ENCODE data around the gene ATP2C2. TPM values are rescaled to one million over a fixed set of nuclear protein-coding genes. Genes with fewer than 3 reads are reported as not detected.

Gene ATP2C2
- total RNA-seq, 1 experiment from 2014 or later = 4.3 TPM

- peak overlapping the region; percentile 33; the same call in 1 of the 2 replicates for H3K27ac Mint-ChIP-seq
- H3K4me1 Mint-ChIP-seq = peaks cover 15% of the 10 kb centered on the region
- CTCF ChIA-PET = interaction anchor here (0.9 to 1.7 kb wide), 2 partner anchors 119 to 317 kb away, joined by 3 read pairs; partner anchors contain the start of gene TAF1C
- peak overlapping the region; percentile 79 for H3K4me3 Mint-ChIP-seq
- POLR2A ChIA-PET = no interaction called here
- H3K9me3 Mint-ChIP-seq = no peaks in the 10 kb centered on the region
- ATAC-seq = peak; percentile 1; the same call in 1 of the 2 replicates
- TF ChIP-seq ELF4 (CRISPR knock-in tag; IDR thresholded peaks at IDR 0.05; ENCODE audit: low read depth) (no peak), ZNF232 (CRISPR knock-in tag; IDR thresholded peaks at IDR 0.05) (no peak), ZNF281 (CRISPR knock-in tag; IDR thresholded peaks at IDR 0.05) (no peak), FOXP4 (CRISPR knock-in tag; IDR thresholded peaks at IDR 0.05) (no peak), ZNF512 (CRISPR knock-in tag; IDR thresholded peaks at IDR 0.05; ENCODE audit: borderline replicate concordance) (no peak), ZNF671 (CRISPR knock-in tag; IDR thresholded peaks at IDR 0.05) (no peak), GTF2I (CRISPR knock-in tag; conservative IDR thresholded peaks at IDR 0.05) (no peak)
- H3K36me3 Mint-ChIP-seq = peaks cover under 1% of the 10 kb centered on the region; the same call in 1 of the 2 replicates
- H3K27me3 Mint-ChIP-seq (ENCODE audit: low read depth) = no peaks in the 10 kb centered on the region
- DNase-seq (ENCODE audit: low spot score) = peak; percentile 11
Measured at GRCh38 chr16:84503751-84504395, 135.5 kb downstream of the ATP2C2 start.

DNA sequence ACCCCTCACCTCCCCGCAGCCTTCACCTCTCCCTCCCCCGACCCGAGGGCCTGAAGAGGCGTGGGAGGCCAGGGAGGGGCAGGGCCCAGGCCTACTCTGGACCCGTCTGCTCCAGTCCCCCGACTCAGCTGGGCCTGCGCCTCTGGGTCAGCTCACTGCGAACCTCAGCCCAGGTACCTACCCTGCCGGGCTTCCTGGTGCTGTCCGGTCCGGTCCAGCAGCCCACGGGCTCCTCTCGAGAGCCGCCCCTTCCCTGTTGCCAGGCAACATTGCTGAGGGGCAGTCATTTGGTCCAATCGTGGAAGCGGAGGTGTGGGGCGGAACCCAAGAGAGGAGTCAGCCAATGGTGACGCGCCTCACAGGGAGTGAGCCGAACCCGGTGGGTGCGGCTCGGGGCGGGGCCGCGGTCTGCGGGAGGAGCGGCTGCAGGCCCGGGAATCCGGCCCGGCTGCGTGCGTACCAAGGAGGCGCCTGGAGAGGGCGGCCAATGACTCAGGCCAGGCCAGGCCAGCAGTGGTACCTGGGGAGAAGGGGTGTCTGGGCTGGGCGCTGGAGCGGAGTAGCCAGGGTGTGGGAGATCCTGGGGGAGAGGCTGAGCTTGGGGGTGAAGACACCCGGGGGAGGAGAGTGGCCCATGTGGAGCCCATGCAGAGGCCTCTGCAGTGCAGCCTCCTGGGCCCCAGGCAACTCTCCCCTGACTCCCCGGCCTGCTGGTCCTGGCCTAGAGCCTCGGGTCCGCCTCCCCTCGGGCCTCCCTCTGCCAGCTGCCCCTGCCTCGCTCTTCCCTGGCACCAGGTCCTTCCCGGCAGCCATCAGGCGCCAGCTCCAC is 136.3 kb downstream of the ATP2C2 start, which contains the start of gene MEAK7:
TSS of gene MEAK7 (minus strand) at position 240 of the 829 bp plus-strand sequence. CDS start 6,573 bp downstream, outside the sequence.
- Mint-ChIP-seq H3K27me3 (ENCODE audit: low read depth) (no peaks in the 10 kb centered on the region), H3K4me3 (peak within 1 kb of the TSS; percentile 79), H3K27ac (peak within 1 kb of the TSS; percentile 82), H3K9me3 (no peaks in the 10 kb centered on the region), H3K36me3 (no peaks in the 10 kb centered on the region), H3K4me1 (peaks cover 23% of the 10 kb centered on the region)
- ATAC-seq (peak; percentile 96), DNase-seq (ENCODE audit: low spot score) (peak; percentile 99)
- ChIA-PET CTCF (interaction anchor here (1.0 to 2.4 kb wide), 8 partner anchors 10 to 423 kb away, joined by 3 to 12 read pairs (median 6); no protein-coding TSS in a partner anchor), POLR2A (no interaction called here)
- TF ChIP-seq FOXP4 (CRISPR knock-in tag; IDR thresholded peaks at IDR 0.05) = 0 out of 2 replicates have a peak, but pooled peaks have one; percentile 30
- no peak for TF ChIP-seq MLX (CRISPR knock-in tag; IDR thresholded peaks at IDR 0.05)
- peak; percentile 24; the same call in 1 of the 2 replicates for TF ChIP-seq FOXK1 (CRISPR knock-in tag; IDR thresholded peaks at IDR 0.05)
- TF ChIP-seq, protein P1, sequence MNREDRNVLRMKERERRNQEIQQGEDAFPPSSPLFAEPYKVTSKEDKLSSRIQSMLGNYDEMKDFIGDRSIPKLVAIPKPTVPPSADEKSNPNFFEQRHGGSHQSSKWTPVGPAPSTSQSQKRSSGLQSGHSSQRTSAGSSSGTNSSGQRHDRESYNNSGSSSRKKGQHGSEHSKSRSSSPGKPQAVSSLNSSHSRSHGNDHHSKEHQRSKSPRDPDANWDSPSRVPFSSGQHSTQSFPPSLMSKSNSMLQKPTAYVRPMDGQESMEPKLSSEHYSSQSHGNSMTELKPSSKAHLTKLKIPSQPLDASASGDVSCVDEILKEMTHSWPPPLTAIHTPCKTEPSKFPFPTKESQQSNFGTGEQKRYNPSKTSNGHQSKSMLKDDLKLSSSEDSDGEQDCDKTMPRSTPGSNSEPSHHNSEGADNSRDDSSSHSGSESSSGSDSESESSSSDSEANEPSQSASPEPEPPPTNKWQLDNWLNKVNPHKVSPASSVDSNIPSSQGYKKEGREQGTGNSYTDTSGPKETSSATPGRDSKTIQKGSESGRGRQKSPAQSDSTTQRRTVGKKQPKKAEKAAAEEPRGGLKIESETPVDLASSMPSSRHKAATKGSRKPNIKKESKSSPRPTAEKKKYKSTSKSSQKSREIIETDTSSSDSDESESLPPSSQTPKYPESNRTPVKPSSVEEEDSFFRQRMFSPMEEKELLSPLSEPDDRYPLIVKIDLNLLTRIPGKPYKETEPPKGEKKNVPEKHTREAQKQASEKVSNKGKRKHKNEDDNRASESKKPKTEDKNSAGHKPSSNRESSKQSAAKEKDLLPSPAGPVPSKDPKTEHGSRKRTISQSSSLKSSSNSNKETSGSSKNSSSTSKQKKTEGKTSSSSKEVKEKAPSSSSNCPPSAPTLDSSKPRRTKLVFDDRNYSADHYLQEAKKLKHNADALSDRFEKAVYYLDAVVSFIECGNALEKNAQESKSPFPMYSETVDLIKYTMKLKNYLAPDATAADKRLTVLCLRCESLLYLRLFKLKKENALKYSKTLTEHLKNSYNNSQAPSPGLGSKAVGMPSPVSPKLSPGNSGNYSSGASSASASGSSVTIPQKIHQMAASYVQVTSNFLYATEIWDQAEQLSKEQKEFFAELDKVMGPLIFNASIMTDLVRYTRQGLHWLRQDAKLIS (CRISPR knock-in tag; IDR thresholded peaks at IDR 0.05; ENCODE audit: borderline replicate concordance) = no peak
- no peak for TF ChIP-seq NR3C1 (CRISPR knock-in tag; conservative IDR thresholded peaks at IDR 0.05; ENCODE audit: low read depth)
- TF ChIP-seq, protein P2, sequence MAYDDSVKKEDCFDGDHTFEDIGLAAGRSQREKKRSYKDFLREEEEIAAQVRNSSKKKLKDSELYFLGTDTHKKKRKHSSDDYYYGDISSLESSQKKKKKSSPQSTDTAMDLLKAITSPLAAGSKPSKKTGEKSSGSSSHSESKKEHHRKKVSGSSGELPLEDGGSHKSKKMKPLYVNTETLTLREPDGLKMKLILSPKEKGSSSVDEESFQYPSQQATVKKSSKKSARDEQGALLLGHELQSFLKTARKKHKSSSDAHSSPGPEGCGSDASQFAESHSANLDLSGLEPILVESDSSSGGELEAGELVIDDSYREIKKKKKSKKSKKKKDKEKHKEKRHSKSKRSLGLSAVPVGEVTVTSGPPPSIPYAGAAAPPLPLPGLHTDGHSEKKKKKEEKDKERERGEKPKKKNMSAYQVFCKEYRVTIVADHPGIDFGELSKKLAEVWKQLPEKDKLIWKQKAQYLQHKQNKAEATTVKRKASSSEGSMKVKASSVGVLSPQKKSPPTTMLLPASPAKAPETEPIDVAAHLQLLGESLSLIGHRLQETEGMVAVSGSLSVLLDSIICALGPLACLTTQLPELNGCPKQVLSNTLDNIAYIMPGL (CRISPR knock-in tag; IDR thresholded peaks at IDR 0.05) = no peak
- no peak for TF ChIP-seq NFE2L1 (CRISPR knock-in tag; IDR thresholded peaks at IDR 0.05)
- TF ChIP-seq ZNF671 (CRISPR knock-in tag; IDR thresholded peaks at IDR 0.05) = no peak
- no peak for TF ChIP-seq NR2C2 (CRISPR knock-in tag; IDR thresholded peaks at IDR 0.05)
- peak; percentile 87 for TF ChIP-seq SP1 (CRISPR knock-in tag; conservative IDR thresholded peaks at IDR 0.05)
- TF ChIP-seq ATF1 (CRISPR knock-in tag; IDR thresholded peaks at IDR 0.05) = no peak

Data from WTC11 (cell line).